HG03139 (cell line): Measurements from ENCODE around the gene DDB1.

Experiments used
- ATAC-seq: cut with Tn5 transposase; IDR thresholded peaks from one replicate; pipeline ENCODE4 v1.9.1; 2021; ENCODE audit not compliant: unreplicated experiment

DDB1 gene

DNA sequence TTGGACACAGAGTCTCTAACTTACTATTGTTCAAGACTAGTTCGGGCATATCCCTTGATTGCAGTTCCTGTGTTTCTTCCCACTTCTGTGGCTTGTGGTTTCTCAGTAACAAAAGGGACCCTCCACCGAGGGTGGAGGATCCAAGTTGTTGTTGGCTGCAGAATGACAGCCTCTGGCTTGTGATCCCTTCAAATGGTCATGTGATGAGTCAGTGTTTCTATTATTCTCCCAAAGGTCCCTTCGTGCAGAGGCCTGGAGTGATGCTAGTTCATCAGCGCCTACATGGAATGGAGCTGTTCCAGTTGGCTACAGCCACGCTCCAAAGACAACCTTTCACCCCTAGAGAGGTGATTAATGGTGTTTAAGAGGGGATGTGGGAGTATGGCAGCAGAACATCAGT lies 35.2 kb downstream of the DDB1 start:
- no peak for ATAC-seq

DNA sequence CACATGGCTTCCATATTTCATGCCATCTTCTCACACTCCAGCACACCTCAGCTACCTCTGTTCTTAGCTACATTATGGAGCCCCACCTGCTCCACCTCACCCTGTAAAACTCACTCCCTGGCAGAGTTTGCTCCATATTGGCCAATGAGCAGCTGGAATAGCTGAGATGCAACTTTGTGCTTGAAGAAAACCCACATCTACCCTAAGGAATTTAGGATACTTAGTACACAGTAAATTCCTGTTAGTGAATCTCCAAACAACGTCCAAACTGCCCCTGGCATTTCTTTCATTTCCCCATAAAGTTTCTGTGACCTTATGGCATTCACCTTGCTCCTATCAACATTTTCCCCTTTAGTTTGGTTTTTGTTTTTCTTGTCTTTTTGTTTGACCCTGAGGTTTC lies 35.6 kb downstream of the DDB1 start:
- no peak for ATAC-seq

DNA sequence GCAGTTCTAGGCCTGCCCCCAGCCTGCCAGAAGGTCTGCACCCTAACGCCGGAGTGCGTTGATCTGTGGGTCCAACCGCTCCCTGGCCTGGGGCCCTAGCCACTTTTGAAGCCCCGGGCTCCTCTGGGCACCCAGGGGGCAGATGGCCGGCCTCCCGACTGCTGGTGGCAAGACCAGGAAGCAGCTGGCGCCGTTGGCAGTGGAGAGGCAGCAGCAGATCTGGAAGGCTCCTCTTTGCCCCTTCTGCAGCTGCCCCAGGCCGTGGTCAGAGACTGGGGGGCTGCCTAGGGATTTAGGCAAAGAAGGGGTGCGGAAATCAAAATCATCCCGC lies 37.3 kb downstream of the DDB1 start:
- no peak for ATAC-seq

DNA sequence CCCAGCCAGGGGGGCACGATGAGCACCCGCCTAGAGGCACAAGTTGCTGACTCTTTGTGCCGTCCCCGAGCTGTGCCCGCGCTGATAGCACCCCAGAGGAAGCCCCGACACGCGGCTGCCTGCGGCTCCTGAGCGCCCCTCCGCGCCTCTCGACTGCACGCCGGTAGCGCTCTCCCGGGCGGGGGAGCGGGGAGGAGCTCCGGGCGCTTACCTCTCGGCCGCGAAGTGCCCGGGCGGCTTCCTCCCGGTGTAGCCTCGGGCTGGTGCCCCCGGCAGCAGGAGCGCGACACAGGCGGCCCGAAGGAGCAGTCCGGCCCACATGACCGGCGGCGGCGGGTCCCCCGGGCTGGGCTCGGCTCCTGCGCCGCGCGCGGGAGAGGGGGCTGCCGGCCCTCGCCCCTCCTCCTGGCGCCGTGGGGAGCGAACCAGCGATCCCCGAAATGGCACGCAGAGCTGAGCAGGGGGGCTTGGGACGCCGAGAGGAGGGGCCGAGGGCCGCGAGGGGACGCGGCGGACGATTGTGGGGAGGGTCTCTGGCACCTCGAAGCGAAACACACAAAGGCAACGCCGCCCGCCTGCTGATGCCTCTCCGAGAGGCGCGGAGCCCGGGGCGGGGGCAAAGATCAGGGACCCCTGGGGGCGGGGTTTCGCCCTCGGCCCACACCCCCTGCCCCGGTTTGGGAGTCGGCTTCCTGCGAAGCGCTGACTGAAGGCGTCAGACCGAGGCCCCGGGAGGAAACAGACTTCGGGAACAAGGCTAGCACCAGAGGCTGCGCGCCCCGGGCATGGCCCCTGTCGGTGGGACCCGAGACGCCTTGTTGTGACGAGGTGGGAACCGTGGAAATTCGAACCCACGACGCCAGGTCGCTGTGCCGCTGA lies 37.9 kb downstream of the DDB1 start, which contains the start of gene VWCE:
Gene VWCE, minus strand, starts transcription at position 600 of the 879 bp plus-strand sequence. Its CDS starts 279 bp downstream, at position 321.
- peak; percentile 72 for ATAC-seq

DNA sequence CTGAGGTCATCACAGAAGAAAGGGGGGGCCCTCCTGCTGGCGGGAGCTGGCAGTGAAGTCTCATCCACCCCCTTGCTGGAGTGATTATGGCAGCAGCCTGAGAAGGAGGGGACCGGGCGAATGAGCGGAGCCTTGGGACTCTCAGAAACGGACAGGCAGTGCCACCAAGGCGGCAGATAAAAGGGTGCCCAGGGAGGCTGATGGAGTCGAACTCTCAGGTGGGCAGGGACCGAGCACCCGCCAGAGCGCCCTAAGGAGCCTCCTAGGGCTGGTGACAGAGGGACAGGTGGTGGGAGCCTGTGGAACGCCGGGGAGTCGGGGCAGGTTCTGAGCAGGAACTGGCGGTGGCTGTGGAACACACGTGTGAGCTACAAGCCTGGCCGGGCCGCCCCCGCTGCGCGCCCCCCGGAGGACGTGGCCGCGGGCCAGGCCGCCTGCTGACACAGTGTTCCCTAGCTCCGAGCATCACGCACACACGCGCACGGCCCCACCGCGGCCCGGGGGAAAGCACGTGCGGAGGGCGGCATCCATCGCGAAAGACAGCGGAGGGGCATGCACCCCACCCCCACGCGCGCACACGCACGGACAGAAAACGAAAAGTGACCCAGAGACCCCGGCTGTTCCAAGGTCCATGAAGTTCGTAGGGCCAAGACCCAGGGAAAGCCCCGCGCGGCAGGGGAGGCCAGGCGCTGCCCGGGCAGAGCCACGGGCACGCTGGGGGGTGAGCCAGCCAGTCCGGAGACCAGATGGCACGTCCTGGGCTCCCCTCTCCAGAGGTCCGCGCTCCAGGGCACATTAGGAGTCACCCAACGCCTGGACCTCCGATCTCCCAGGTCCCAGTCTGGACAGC lies 38.8 kb downstream of the DDB1 start:
- ATAC-seq: peak; percentile 24

DNA sequence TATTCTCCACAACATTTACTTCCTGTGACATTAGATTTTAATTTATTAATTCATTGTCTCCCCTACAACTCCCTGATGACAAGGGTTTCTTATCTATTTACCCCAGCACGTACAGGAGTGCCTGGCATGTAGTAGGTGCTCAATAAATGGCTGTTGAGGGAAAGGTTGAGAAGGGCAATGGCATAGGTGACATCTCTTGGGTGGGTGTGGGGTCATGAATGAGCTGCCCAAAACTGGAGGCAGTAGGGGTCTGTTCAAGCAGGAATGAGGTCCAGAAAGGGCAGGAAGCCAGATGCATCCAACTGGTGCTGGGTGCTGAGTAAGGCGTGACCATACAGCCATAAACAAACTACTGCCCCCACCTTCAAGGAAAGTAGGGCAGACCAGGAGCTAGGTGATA lies 40.5 kb downstream of the DDB1 start:
- no peak for ATAC-seq

DNA sequence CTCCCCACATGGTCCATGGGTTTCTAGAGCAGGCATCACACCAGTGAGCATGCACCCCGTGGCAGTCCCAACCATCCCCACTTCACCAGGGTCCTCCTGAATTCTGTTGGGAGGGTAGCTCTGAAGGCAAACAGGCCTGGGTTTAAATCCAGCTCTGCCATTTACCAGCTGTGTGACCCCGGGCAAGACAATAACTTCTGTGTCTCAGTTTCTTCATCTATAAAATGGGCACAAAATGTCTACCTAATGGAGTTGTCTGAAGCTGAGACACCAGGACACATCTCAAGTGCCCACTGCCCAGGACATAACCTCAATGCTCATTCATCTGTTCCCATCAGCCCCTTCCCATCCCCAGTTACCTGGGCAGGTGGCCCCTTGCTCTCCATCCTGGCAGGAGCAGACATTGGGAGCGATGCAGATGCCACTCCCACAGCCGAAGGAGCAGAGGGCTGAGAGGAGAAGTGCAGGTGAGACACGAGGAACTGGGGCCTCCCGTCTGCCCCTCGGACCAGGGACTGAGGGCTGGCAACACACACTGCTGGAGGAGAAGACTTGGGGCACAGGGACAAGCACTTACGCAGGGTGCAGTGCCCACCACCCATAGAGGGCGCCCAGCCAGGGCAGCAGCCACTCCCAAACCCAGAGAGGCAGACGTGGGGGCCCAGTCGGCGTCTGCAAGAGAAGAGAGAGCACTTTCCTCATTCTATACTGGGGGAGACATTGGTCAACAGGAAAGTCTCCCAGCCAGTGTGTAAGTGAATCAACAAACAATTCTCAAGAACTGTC lies 41.8 kb downstream of the DDB1 start:
- ATAC-seq: no peak

DNA sequence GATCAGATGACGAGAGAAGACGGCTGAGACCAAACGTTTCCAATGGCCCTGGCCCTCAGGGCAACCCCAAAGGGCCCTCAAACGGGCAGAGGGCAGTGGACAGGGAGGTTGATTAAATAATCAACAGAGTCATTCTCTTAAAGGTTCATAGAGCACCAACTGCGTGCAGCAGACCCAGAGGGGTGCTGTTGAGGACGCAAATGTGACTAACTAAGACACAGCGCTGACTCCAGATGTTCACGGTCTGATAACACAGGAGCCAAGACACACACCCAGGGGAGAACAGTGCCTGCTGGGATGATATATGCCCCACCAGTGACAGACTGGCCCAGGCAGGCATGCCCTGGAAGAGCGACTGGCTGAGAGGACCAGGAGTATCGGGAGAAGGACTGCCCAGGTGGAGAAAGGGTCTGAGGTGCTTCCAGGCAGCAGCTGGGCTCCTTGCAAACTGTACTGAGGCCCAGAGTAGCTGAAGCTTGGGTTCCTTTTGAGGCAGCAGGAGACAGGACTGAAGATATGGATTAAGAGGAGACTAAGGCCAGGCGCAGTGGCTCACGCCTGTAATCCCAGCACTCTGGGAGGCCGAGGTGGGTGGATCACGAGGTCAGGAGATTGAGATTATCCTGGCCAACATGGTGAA lies 45.4 kb downstream of the DDB1 start:
- no peak for ATAC-seq

DNA sequence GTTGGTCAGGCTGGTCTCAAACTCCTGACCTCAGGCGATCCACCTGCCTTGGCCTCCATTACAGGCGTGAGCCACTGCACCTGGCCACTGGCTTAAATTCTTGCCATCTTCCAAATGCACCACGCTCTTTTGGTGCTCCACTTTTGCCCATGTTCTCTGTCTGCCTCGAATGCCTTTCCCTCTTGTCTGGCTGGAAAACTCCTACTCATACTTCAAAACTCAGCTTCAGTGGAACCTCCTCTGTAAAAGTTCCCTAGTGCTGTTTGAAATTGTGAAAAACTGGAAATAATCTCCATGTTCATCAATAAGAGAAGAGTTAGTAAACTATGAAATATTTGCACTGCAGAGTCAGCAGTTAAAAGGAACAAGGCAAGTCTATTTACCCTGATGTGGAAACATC lies 49.3 kb downstream of the DDB1 start:
- no peak for ATAC-seq

DNA sequence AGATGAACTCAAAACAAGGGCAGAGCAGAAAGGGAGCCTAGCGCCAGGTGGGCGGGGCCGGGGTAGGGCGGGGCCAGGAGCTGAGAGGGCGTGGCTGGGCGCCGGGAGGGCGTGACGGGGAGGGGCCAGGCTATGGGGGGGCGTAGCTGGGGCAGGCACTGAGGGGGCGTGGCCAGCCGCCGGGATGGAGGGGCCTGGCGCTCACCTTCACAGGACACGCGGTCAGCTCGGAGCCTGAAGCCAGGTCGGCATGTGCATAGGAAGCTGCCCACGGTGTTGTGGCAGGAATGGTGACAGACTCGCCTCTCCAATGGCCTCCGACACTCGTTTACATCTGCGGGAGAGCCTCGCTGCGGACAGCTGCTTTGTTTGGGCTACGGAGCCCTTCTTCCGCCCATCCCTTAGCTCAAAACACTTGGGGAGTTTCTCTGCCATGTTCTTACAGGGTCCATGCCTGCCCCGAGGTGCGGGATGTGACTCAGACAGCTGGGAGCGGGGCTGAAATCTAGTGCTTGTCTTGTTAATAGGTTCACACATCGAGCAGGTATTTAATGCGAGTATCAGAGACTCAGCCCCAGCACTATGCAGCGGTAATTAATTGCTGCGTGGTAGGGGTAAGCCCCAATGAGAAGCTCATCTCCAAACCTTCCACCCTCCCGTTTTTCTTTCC lies 51.2 kb downstream of the DDB1 start:
- ATAC-seq: no peak

DNA sequence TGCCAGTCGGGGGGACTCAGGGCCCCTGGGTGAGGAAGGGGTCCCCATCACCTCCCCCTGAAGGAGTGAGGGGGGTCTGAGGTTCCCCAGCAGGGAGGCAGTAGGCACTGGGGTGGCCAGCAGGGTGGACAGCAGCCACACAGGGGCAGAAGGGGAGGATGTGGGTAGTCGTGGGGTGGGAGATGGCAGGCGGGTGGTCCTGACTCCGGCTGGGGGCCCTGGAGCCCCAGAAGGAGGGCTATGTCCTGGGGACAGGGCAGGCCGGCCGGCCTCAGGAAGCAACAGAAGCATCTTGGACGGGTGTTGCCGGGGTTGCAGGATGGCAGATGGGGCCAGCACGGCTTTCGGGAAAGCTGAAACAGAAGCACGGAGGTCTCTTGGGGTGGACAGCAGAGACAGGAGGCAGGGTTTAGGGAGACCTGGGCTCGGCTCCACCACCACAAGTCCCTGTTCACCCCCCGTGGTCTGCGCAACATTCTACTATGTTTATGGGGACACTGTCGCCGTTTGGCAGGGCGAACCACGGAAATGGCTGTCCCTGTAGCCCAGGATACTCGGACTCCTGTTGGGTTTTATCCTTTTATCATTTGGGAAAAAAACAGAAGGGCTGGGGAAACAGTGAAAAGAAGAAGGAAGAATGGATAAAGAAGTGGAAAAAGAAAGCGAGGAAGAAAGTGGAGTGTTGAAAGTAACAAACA lies 51.9 kb downstream of the DDB1 start:
- no peak for ATAC-seq

DNA sequence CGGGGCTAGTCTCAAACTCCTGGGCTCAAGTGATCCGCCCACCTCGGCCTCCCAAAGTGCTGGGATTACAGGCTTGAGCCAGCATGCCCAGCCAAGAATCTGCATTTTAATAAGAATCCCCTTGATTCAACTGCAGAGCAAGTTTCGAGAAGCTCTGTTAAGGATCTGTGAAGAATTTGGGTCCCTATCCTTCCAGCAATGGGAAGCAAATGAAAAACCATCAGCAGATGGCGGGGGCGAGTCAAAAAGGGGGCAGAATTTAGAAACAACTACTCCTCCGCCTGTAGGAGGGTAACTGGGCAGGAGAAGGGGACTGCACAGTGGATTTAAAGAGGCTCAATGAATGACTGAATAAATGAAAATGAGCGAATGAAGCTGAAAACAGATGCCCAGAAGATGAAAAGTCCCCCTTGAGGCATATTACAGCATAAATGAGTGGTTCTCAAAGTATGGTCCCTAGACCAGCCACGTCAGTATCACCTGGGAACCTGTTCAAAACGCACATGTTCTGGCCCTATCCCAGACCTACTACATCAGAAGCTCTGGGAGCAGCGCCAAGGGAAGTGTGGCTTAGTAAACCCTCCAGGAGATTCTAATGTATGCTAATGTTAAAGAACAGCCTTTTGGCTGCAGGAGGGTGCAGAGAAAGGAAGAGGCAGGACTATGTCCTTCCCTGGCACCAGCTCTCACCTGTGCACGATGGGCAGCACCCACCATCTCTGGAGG lies 52.8 kb downstream of the DDB1 start:
- no peak for ATAC-seq

DNA sequence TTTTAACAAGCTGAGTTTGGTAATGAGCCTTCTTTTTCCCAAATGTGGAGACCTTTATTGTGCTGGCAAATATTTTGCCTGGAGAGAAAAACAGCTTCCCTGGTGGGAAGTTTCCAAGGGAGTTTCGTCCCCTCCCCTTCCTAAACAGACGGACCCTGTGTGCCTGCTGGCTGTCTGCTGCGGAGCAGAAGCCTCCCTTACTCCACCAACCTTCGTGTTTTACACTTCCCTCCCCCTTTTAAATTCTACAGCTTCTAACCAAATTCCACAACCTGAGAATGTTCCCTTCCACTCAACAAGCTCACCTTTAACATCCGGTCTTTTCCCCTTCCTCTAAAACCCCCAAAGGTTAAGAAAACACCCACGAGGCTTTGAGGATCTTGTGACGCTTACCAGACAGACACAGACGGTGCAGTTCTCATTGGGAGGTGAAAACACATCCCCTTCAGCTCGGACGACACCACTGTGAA lies 54.9 kb downstream of the DDB1 start:
- no peak for ATAC-seq

DNA sequence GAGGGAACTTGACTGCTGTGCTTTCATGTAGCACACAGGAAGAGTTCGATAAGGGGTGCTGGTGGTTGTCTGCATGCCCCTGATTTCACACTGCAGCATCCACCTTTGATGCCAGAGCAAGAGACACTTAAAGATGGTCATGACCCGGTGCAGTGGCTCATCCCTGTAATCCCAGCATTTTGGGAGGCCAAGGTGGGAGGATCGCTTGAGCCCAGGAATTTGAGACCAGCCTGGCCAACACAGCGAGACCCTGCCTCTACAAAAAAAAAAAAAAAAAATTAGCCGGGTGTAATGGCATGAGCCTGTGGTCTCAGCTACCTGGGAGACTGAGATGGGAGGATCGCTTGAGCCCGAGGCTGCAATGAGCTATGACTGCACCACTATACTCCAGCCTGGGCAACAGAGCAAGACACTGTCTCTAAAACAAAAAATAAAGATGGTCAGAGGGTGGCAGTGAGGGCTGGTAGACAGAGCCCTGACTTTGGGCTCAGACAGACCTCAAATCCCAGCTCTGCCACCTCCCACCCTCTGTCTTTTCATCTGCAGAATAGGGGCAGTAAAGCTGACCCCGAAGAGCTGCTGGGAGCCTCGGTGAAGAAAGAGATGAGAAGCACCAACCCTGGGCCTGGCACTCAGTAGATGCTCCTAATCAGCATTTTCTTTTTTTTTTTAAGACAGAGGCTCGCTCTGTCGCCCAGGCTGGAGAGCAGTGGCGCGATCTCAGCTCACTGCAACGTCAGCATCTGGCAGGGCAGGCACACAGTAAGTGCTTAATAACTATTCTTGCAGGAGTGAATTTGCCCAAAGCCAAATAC lies 55.5 kb downstream of the DDB1 start:
- no peak for ATAC-seq

DNA sequence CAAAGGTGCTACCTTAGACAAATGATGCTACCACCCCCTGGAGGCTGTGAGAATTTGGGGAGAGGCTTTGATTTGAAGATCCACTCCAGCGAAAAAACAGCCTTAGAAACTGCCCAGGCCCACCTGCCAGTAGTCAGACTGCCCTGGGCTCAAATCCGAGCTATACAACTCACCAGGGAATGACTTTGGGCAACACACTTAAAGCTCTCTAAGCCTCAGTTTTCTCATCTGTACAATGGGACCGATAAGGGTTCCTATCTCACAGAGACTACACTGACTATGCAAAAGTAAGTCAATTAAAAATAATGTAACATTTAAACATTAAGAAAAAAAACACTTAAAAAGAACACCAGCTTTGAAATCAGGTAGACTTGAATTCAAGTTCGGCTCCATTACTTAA lies 57.7 kb downstream of the DDB1 start:
- no peak for ATAC-seq

DNA sequence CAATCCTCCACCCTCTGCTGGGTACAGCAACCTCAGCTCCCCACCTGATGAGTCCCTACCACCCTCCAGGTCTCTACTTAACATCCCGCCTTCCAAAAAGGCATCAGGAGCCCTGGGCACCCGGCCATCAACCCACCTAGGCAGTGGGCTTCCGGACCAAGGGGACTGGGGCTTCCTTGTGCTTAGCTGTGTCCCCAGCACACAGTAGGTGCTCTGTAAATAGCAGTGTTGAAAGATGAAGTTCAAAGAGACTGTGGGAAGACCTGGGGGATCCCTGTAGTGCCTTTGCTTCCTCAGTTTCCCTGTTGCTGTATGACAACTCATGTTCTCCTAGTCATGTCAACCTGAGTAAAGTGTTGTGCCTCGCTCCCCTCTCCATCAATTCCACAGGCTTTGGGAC lies 58.8 kb downstream of the DDB1 start:
- ATAC-seq: no peak

DNA sequence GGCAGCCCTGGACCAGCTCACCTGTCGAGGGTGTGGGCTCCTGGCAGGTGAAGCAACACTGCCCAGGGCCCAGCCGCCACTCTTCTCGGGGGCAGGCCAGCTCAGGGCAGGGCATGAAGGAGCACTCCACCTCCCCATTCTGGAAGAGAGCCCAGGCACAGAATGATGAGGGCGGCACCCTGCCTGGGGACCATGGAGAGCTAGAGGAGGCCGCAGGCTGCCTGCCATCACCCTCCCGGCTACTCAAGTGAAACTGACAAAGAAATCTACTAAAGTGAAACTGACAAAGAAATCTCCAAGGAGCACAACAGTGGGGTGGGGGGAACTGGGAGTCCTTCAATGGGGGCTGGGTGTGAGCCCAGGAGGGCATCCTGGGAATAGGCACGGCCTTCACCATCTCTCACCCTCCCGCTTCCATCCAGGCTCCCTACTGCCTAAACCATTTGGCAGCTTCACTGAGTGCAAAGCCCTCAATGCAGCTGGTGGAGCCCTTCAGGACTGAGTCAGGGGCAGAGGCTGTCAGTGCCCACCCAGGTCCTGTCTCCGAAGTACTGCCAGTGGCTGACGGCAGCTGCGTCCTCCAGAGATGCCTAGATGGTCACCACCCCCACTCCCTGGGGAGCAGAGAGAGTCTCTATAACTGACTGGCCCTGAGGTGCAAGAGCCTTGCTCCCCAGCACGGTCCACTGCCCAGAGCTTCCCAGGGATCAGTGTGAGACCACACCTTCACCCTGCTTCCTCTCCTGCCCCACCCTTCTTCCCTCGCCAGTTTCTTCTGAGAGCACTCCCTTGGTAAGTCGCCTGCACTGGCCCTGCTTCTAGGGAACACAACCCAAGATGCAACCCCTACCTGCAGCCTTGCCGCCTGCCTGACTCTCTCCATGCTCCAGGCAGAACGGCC lies 59.5 kb downstream of the DDB1 start:
- ATAC-seq: no peak
